Prostate gland (tissue), 2 donors: ENCODE data around the gene RBM19. TPM values are rescaled to one million over a fixed set of nuclear protein-coding genes. Genes with fewer than 3 reads are reported as not detected.
A peak's percentile ranks its signal among the peaks of the same experiment; 100 is the strongest.

ENCODE experiments used
- DNase-seq: peaks from one replicate; pipeline ENCODE4 v3.0.0-alpha.2; 2019; ENCODE audit warnings: low spot score
- H3K27ac ChIP-seq, 2 donors: fragments of 200-600 bp; sonication (generic); 2 replicates each; pipeline ENCODE4 v1.5.1; 2017 to 2019
- H3K27me3 ChIP-seq: fragments of 200-600 bp; sonication (generic); replicated peaks from 2 replicates; pipeline ENCODE4 v1.5.1; 2019; ENCODE audit not compliant: insufficient read depth
- H3K36me3 ChIP-seq, 2 donors: fragments of 200-600 bp; sonication (generic); 1 replicate in 1 of 2; 2 replicates in 1 of 2; pipeline versions ENCODE4 v1.5.1 to v1.8.1; 2017 to 2019
- H3K4me1 ChIP-seq: fragments of 200-600 bp; sonication (generic); replicated peaks from 2 replicates; pipeline ENCODE4 v1.5.1; 2019
- H3K4me3 ChIP-seq, 2 donors: fragments of 200-600 bp; sonication (generic); 2 replicates each; pipeline ENCODE4 v1.5.1; 2017 to 2019
- H3K9me3 ChIP-seq: fragments of 200-600 bp; sonication (generic); 2 replicates; pipeline ENCODE4 v1.5.1; 2017
- POLR2A ChIP-seq: fragments of 450-650 bp; IDR thresholded peaks from one replicate; pipeline ENCODE4 v1.6.1; 2016; ENCODE audit warnings: antibody characterized with exemption, mild to moderate bottlenecking
- POLR2AphosphoS5 ChIP-seq: sonication (generic); formaldehyde crosslinking; IDR thresholded peaks from one replicate; pipeline ENCODE4 v1.6.1; 2017; ENCODE audit warnings: antibody characterized with exemption
- WGBS: methylation state at CpG from one replicate; pipeline ENCODE4 v1.1.5; 2018; 5-methylcytosine and 5-hydroxymethylcytosine counted together
- intact Hi-C: fragments of 100-400 bp; cut with DNase I; formaldehyde crosslinking; loops from one replicate; pipeline ENCODE4 v1.14.2; 2022
- total RNA-seq, 2 donors: library from RNA; depleted of rRNA; stranded (reverse); fragments of >200 nt; gene quantifications; one replicate each; pipeline ENCODE4 v1.1.0, GENCODE V29; 2016
- TF ChIP-seq, protein P1 (sequence below), 4 experiments: fragments of 200-600 bp in 2 of 4; fragments of 450-650 bp in 2 of 4; sonication (generic) in 2 of 4; IDR thresholded peaks; 1 replicate in 3 of 4; 2 replicates in 1 of 4; pipeline ENCODE4 v1.5.1; 2016 to 2019; ENCODE audit warnings: antibody characterized with exemption in 4 of 4, mild to moderate bottlenecking in 2 of 4, moderate library complexity in 2 of 4

RBM19 gene
- total RNA-seq, 2 donors from 2014 or later, result 27.2 to 49.9 TPM

DNA sequence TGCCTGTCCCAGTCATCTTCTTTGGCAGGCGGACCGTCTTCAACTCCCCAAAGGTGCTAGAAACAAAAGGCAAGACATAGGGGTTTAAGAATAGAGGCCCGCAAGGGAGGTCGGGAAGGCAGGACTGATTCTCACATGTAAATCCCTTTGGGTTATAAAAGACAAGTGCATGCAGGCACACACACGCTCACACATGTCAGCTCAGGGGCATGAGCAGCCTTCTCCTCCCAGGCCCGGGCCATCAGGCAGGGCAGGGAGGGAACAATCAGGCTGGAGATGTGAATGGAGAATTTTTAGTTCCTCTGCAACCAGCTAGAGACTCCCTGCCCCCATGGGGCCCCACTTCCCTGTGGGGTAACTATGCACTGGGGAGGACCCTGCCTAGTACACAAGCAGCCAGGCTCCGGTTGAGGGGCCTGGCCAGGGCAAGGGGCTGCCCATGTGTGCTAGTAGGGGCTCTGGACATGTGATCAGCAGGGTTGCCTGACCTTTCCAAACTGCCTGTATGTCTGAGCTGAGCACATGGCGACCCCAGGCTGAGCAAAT lies 107.2 kb downstream of the RBM19 start:
- no peak for DNase-seq
- Histone ChIP-seq H3K27me3 (no peaks in the 10 kb centered on the region), H3K9me3 (no peaks in the 10 kb centered on the region), H3K4me3 (no peak overlapping the region), H3K36me3 (no peaks in the 10 kb centered on the region), H3K4me1 (no peaks in the 10 kb centered on the region), H3K27ac (no peak overlapping the region)
- WGBS, result 70% methylated on average over 8 of the region's 8 CpGs
- TF ChIP-seq, protein P1, sequence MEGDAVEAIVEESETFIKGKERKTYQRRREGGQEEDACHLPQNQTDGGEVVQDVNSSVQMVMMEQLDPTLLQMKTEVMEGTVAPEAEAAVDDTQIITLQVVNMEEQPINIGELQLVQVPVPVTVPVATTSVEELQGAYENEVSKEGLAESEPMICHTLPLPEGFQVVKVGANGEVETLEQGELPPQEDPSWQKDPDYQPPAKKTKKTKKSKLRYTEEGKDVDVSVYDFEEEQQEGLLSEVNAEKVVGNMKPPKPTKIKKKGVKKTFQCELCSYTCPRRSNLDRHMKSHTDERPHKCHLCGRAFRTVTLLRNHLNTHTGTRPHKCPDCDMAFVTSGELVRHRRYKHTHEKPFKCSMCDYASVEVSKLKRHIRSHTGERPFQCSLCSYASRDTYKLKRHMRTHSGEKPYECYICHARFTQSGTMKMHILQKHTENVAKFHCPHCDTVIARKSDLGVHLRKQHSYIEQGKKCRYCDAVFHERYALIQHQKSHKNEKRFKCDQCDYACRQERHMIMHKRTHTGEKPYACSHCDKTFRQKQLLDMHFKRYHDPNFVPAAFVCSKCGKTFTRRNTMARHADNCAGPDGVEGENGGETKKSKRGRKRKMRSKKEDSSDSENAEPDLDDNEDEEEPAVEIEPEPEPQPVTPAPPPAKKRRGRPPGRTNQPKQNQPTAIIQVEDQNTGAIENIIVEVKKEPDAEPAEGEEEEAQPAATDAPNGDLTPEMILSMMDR (IDR thresholded peaks at IDR 0.05), result no peak
- TF ChIP-seq POLR2A, result no peak
- TF ChIP-seq POLR2AphosphoS5, result no peak
- intact Hi-C loops, result no loop called here

DNA sequence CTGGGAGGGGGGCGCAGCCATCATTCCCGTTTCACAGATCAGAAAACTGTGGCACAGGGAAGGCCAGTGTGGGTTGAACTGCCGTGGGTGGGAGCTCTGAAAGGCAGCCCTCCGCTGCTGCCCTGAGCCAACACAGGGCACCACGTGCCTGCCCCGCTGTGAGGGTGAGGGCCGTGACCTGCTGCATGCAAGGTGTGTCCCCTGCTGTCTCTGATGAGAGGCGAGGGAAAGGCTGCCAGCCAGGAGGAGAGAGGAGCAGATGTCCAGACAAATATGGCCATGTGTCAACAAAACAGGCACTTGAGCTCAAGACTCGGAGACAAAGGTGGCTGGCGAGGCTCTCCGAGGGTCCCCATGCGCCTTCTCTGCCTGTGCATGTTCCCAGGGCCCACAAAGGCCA lies 108.8 kb downstream of the RBM19 start:
- TF ChIP-seq POLR2A (no peak), POLR2AphosphoS5 (no peak)
- TF ChIP-seq, protein P1 (IDR thresholded peaks at IDR 0.05), result no peak
- no peaks in the 10 kb centered on the region for H3K36me3 ChIP-seq
- no peak for DNase-seq
- no peaks in the 10 kb centered on the region for H3K4me1 ChIP-seq
- 84% methylated on average over 12 of the region's 12 CpGs for WGBS
- intact Hi-C loops, result no loop called here
- H3K9me3 ChIP-seq, result no peaks in the 10 kb centered on the region
- no peaks in the 10 kb centered on the region for H3K27me3 ChIP-seq
- H3K4me3 ChIP-seq, result no peak overlapping the region
- H3K27ac ChIP-seq, result no peak overlapping the region

DNA sequence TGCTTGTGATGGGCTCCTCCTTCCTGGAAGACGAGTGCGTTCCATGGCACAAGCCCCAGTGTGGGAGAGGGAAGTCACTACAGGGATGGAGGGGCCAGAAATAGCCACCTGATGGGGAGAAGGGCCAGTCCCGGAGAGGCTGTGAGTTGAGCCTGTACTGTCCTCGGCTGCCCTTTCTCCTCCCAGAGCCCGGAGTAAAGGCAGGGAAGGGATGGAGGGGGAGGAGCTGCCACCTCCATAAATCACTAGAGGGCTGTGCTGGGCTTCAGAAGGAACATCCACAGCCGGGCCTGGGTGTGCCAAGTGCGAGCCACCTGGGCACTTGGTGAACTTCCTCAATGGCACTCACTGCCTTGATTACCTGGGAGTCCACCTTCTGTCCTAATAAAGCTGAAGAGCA lies 110.1 kb downstream of the RBM19 start:
- WGBS, result 57% methylated on average over 7 of the region's 7 CpGs
- H3K9me3 ChIP-seq, result no peaks in the 10 kb centered on the region
- H3K27me3 ChIP-seq, result no peaks in the 10 kb centered on the region
- TF ChIP-seq POLR2AphosphoS5, result peak; percentile 20
- TF ChIP-seq POLR2A, result no peak
- TF ChIP-seq, protein P1 (IDR thresholded peaks at IDR 0.05), result no peak
- no peak for DNase-seq
- intact Hi-C loops, result no loop called here
- H3K27ac ChIP-seq, result no peak overlapping the region
- H3K4me1 ChIP-seq, result no peaks in the 10 kb centered on the region
- H3K4me3 ChIP-seq, result no peak overlapping the region
- H3K36me3 ChIP-seq, result no peaks in the 10 kb centered on the region

DNA sequence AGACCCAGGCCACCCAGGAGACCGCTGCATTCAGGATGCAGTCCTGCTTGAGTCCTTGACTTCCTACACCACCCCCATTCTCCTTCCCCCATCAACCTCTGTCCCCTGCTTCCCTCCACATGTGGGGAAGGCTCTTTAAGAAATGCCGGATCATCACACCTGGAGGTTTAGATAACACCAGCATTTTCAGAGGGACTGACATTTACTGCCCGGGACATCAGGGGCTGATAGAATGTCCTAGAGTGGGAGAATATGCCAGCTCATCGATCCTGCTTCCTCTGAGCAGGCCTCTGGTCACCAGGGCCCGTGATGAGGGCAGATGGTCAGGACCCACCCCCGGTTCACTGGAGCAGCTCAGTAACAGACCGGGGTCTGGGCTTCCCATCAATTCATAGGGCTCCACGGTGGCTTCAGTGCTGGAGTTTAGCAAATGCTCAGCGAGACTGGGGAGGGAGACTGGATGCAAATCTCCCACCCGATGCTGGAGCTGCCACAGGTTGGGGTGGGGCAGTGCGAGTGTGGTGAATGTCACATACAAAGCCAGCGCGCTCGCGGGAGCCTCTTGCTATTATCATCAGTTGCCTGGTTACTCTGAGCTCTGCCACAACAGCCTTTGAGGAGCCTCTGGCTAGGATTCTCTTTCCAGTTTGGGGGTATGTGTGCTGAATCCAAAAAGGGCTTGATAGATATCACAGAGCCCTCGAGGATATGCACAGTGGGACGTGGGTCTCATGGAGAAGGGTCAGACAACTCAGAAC lies 111.6 kb downstream of the RBM19 start:
- TF ChIP-seq, protein P1 (IDR thresholded peaks at IDR 0.05), result no peak
- no peak for TF ChIP-seq POLR2A
- no peak for TF ChIP-seq POLR2AphosphoS5
- H3K36me3 ChIP-seq, result no peaks in the 10 kb centered on the region
- H3K4me3 ChIP-seq, result no peak overlapping the region
- 81% methylated on average over 17 of the region's 17 CpGs for WGBS
- no peaks in the 10 kb centered on the region for H3K27me3 ChIP-seq
- H3K27ac ChIP-seq, result no peak overlapping the region
- intact Hi-C loops, result no loop called here
- no peak for DNase-seq
- no peaks in the 10 kb centered on the region for H3K4me1 ChIP-seq
- H3K9me3 ChIP-seq, result no peaks in the 10 kb centered on the region

DNA sequence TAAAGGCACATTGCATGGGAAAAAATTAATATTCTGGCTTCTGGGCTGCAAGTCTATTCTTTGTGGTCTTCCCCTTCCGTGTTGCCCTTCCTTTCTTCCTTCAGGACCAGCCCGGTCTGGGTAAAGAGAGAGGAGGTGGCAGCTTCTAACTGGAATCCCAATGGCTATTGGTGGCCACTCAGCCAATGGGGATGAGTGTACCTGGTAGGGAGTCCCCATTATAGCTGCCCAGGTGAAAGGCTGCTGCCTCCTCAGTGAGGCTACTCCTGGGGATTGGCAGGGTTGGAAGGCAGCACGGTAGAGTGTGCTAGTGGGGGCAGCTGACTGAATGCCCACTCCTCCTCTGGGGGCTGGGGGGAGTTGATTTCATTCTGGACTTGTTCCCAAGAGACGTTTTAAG lies 112.6 kb downstream of the RBM19 start:
- TF ChIP-seq POLR2A, result no peak
- TF ChIP-seq, protein P1 (IDR thresholded peaks at IDR 0.05), result no peak
- no peak for TF ChIP-seq POLR2AphosphoS5
- H3K27me3 ChIP-seq, result no peaks in the 10 kb centered on the region
- WGBS, result 39% methylated on average over 4 of the region's 4 CpGs
- intact Hi-C loops, result no loop called here
- no peaks in the 10 kb centered on the region for H3K4me1 ChIP-seq
- H3K9me3 ChIP-seq, result no peaks in the 10 kb centered on the region
- H3K27ac ChIP-seq, result no peak overlapping the region
- no peak overlapping the region for H3K4me3 ChIP-seq
- H3K36me3 ChIP-seq, result no peaks in the 10 kb centered on the region
- DNase-seq, result no peak
